Central memory CD8-positive, alpha-beta T cell (primary cell): ENCODE data around the gene COL23A1.

Experiments used
- ATAC-seq: fragments of 150-1000 bp; cut with Tn5 transposase; replicated peaks from 2 replicates; pipeline ENCODE4 v1.10.0; 2022; ENCODE audit warnings: mild to moderate bottlenecking, moderate FRiP score, moderate number of reproducible peaks; ENCODE audit not compliant: poor library complexity, severe bottlenecking; ENCODE audit errors: extremely low read depth
- DNase-seq, 2 donors: peaks; one replicate each; pipeline ENCODE4 v3.0.0; 2021; ENCODE audit warnings: low spot score in 2 of 2
- H3K27ac Mint-ChIP-seq: one replicate; pipeline ENCODE4 v1.8.0; 2022; ENCODE audit warnings: low read depth, mild to moderate bottlenecking, moderate library complexity, mixed read lengths
- H3K27me3 Mint-ChIP-seq: one replicate; pipeline ENCODE4 v1.8.0; 2022; ENCODE audit warnings: mixed read lengths
- H3K36me3 Mint-ChIP-seq: one replicate; pipeline ENCODE4 v1.8.0; 2022; ENCODE audit warnings: mild to moderate bottlenecking, moderate library complexity, mixed read lengths; ENCODE audit not compliant: insufficient read depth
- H3K4me1 Mint-ChIP-seq: one replicate; pipeline ENCODE4 v1.8.0; 2022; ENCODE audit warnings: mixed read lengths
- H3K4me3 Mint-ChIP-seq: one replicate; pipeline ENCODE4 v1.8.0; 2022; ENCODE audit warnings: mild to moderate bottlenecking, moderate library complexity, mixed read lengths
- H3K9me3 Mint-ChIP-seq: one replicate; pipeline ENCODE4 v1.8.0; 2022; ENCODE audit warnings: mixed read lengths

The COL23A1 gene

GRCh38 chr5:178282391-178282790 is 307.8 kb downstream of the COL23A1 start:
- no peak for ATAC-seq
- Mint-ChIP-seq H3K9me3 (peaks cover 13% of the 10 kb centered on the region), H3K27me3 (peaks cover 33% of the 10 kb centered on the region), H3K4me3 (no peak overlapping the region), H3K36me3 (no peaks in the 10 kb centered on the region), H3K4me1 (peaks cover 5% of the 10 kb centered on the region), H3K27ac (no peak overlapping the region)
- DNase-seq, result no peak

DNA sequence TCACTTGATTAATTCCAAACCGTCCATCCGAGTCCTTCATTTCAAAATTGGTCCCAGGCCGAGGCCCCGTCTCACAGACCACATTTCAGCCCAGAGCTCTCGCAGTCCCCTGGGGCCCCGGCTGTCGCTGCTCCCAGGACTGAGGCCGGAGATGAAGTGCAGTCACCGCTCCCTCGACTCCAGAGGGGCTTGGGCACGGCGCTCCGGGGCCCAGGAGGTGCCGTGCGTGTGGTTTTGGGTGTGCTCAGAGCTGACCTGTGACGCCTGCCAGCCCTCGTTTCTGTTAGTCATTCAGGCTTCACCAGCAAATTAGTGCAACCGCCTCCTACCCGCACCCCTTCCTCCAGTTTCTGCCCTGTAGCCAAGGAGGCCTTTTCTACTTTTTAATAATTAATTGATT is 308.9 kb downstream of the COL23A1 start:
- H3K9me3 Mint-ChIP-seq, result peaks cover 13% of the 10 kb centered on the region
- H3K36me3 Mint-ChIP-seq, result no peaks in the 10 kb centered on the region
- ATAC-seq (no peak), DNase-seq (no peak)
- H3K4me1 Mint-ChIP-seq, result peaks cover 5% of the 10 kb centered on the region
- H3K27ac Mint-ChIP-seq, result no peak overlapping the region
- peaks cover 32% of the 10 kb centered on the region for H3K27me3 Mint-ChIP-seq
- no peak overlapping the region for H3K4me3 Mint-ChIP-seq

DNA sequence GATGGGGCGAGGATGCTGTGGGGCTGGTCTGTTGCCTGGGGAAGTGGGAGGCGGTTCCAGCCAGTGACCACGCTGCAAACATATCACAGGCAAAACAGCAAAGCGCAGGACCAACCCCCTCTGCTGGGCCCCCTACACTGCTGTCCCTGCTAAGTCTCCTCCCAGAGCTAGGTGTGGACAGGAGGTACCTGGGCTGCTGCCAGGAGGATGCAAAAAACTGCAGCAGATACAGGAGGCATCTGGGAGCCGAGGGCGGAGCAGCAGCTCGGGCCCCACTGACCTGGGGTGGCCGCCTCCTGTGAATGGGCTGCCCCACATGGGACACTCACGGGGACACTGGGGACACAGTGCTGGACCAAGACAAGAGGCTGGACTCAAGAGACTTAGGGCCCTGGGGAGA is 309.6 kb downstream of the COL23A1 start:
- no peak overlapping the region for H3K4me3 Mint-ChIP-seq
- DNase-seq (no peak), ATAC-seq (no peak)
- no peak overlapping the region for H3K27ac Mint-ChIP-seq
- H3K36me3 Mint-ChIP-seq, result no peaks in the 10 kb centered on the region
- H3K4me1 Mint-ChIP-seq, result peaks cover 5% of the 10 kb centered on the region
- H3K9me3 Mint-ChIP-seq, result peaks cover 13% of the 10 kb centered on the region
- peaks cover 38% of the 10 kb centered on the region for H3K27me3 Mint-ChIP-seq

- Mint-ChIP-seq H3K4me1 (peaks cover 5% of the 10 kb centered on the region), H3K9me3 (peaks cover 13% of the 10 kb centered on the region), H3K27ac (no peak overlapping the region), H3K27me3 (peaks cover 41% of the 10 kb centered on the region), H3K36me3 (no peaks in the 10 kb centered on the region), H3K4me3 (no peak overlapping the region)
- peak in 1 of 2 donors; percentile 44 for DNase-seq
- no peak for ATAC-seq
Measured at GRCh38 chr5:178279723-178280438, 310.3 kb downstream of the COL23A1 start.

DNA sequence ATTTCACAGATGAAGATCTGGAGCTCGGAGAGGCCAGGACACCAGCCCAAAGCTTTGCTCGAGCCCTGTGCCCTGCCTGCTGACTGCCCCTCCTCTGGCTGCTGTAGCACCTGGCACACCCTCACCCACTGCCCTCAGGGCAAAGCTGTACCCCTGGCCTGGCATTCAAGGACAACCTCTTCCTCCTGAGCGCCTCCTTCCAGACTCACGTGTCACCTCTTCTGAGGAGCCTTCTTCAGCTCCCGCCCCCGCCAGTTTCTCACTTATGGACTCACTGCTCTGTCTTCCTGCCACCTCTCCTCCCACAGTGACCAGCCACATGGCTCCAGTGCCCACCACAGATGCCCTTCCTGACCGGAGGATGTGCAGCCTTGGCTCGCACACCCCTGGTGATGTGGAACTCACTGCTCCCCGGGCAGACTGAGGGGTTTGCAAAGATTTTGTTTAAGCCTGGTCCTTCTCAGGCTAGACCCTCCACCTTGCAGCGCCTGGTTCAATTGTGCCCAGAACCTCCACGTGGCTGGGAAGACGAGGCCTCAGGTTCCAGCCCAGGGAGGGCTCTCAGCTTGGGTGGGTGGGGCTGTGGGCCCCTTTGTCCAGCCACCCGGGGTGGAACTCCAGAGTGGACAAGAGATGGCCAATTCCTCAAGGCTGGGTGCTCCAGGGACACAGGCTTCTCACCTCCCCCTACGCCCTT is 311.0 kb downstream of the COL23A1 start:
- no peak overlapping the region for H3K27ac Mint-ChIP-seq
- no peak overlapping the region for H3K4me3 Mint-ChIP-seq
- peaks cover 41% of the 10 kb centered on the region for H3K27me3 Mint-ChIP-seq
- H3K4me1 Mint-ChIP-seq, result peaks cover 5% of the 10 kb centered on the region
- DNase-seq, result no peak
- H3K9me3 Mint-ChIP-seq, result peaks cover 12% of the 10 kb centered on the region
- peaks cover under 1% of the 10 kb centered on the region for H3K36me3 Mint-ChIP-seq
- no peak for ATAC-seq

DNA sequence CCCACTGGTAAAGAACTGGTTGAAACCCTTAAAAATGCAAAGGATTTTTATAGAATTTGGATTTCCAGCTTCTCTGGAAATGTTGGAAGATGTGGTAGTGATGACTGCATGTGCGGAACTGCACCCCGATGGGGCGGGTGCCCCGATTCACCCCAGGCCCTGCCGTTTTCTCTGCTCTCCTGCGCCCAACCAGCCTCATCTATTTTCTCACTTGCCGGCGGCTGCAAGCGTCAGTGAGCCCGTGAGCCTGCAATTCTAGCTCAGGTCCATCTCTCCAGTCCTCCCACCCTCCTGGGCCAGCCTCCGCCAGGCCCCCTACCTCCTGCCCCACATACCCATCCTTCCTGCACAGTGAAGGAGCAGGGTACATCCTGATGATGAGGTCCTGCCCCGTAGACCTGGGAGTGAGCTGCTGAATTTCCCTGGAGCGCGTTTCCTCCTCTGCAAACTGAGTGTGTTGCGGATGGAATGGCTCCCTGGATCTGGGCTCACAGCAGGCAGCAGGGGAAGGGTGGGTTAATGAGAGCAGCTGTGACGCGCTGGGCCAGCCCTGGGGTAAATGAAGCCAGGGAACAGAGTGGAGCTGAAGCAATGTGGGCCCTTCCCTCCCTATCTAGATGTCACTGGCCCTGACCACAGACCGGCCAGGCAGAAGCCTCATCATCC is 311.7 kb downstream of the COL23A1 start:
- DNase-seq (no peak), ATAC-seq (no peak)
- no peak overlapping the region for H3K27ac Mint-ChIP-seq
- peaks cover 5% of the 10 kb centered on the region for H3K4me1 Mint-ChIP-seq
- H3K36me3 Mint-ChIP-seq, result peaks cover 3% of the 10 kb centered on the region
- peaks cover 41% of the 10 kb centered on the region for H3K27me3 Mint-ChIP-seq
- peaks cover 5% of the 10 kb centered on the region for H3K9me3 Mint-ChIP-seq
- no peak overlapping the region for H3K4me3 Mint-ChIP-seq

GRCh38 chr5:178277866-178278265 is 312.3 kb downstream of the COL23A1 start:
- DNase-seq, result no peak
- Mint-ChIP-seq H3K4me1 (peaks cover 5% of the 10 kb centered on the region), H3K4me3 (no peak overlapping the region), H3K36me3 (peaks cover 3% of the 10 kb centered on the region), H3K27me3 (peaks cover 41% of the 10 kb centered on the region), H3K9me3 (no peaks in the 10 kb centered on the region), H3K27ac (no peak overlapping the region)
- ATAC-seq, result no peak

GRCh38 chr5:178277346-178277745 is 312.8 kb downstream of the COL23A1 start:
- DNase-seq (no peak), ATAC-seq (no peak)
- Mint-ChIP-seq H3K4me1 (peaks cover 5% of the 10 kb centered on the region), H3K36me3 (peaks cover 3% of the 10 kb centered on the region), H3K27me3 (peaks cover 41% of the 10 kb centered on the region), H3K4me3 (no peak overlapping the region), H3K27ac (no peak overlapping the region), H3K9me3 (no peaks in the 10 kb centered on the region)

DNA sequence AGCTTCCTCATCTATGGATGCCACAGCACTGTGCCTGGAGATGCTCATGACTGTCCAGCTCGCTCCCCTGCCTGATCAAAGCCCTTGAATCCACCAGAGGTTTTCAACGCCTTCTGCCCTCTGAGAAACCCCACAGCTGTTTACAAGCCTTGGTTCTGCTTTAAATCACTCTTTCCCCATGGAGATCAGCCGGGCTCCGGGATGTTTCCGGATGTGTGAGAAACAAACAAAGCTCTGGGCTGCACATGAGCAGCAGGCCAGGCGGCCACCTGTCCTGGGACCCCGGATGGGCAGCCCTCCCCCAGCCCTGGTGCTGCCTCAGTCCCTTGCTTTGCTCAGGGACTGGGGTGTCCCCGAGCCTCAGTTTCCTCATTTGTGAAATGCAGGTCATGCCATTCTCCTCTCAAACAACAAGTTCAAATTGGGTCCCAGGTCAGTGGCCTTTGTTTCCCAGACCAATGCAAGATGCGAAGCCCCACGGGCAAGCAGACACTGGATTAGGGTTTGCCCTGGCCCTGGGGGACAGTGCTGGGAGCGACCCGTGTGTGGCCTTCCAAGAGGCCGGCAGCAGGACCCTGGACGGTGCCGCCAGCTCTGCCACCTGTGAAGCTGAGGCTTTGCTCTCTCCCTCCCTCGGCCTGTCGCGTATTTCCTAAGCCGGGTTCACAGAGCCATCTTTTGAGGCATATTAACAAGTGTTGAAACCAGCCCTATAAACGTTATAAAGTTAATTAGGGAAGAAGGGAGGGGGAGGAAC is 315.2 kb downstream of the COL23A1 start:
- Mint-ChIP-seq H3K36me3 (peaks cover 3% of the 10 kb centered on the region), H3K9me3 (no peaks in the 10 kb centered on the region), H3K4me1 (peaks cover 4% of the 10 kb centered on the region), H3K27ac (no peak overlapping the region), H3K4me3 (no peak overlapping the region), H3K27me3 (peaks cover 33% of the 10 kb centered on the region)
- no peak for DNase-seq
- ATAC-seq, result no peak

DNA sequence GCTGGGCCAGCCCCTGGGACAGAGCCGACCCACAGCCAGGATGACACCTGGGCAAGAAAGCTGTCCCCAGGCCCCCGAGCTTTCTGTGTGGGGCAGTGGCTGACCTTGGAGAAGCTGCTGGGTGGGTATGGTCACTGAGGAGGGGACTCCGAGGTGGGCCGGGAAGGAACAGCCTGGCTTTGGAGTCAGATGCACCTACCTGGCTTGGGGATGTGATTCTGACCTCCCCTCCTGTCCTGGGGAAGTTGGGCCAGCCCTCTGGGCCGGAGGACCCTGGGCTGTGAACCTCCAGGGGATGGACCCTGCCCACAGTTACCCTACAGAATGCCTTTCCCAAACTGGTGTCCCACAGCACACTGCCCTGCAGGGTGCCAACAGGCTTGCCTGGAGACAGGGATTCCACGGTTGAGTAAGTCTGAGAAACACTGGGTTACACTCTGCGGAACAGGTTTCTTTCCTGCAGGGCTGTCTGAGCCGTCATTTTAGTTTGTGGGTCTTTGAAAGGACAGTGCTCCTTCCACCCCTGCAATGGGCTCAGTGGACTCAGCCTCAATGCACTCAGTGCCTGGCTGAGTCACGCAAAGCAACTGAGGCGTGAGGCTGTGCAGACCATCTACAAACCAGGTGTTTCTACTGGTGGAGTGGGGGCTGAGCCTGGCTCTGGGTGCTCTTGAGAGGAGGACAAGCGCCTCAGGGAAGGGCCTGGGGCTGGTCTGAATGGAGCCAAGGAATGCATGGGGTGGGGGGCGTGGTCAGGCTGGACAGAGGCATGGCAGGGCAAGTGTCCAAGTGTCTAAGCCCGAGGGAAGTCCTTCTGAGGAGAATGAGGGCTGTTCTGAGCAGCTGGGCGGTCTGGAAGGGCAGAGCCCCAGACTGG is 316.3 kb downstream of the COL23A1 start:
- Mint-ChIP-seq H3K27ac (no peak overlapping the region), H3K4me3 (no peak overlapping the region), H3K4me1 (no peaks in the 10 kb centered on the region), H3K36me3 (peaks cover 3% of the 10 kb centered on the region), H3K27me3 (peaks cover 22% of the 10 kb centered on the region), H3K9me3 (no peaks in the 10 kb centered on the region)
- no peak for ATAC-seq
- no peak for DNase-seq

- Mint-ChIP-seq H3K36me3 (peaks cover 3% of the 10 kb centered on the region), H3K27ac (no peak overlapping the region), H3K4me1 (no peaks in the 10 kb centered on the region), H3K27me3 (peaks cover 17% of the 10 kb centered on the region), H3K4me3 (no peak overlapping the region), H3K9me3 (no peaks in the 10 kb centered on the region)
- DNase-seq (no peak), ATAC-seq (no peak)
Measured at GRCh38 chr5:178273041-178273440, 317.2 kb downstream of the COL23A1 start.

GRCh38 chr5:178272591-178272990 is 317.6 kb downstream of the COL23A1 start:
- ATAC-seq (no peak), DNase-seq (no peak)
- Mint-ChIP-seq H3K27ac (no peak overlapping the region), H3K27me3 (peaks cover 12% of the 10 kb centered on the region), H3K36me3 (peaks cover 3% of the 10 kb centered on the region), H3K4me1 (no peaks in the 10 kb centered on the region), H3K9me3 (no peaks in the 10 kb centered on the region), H3K4me3 (no peak overlapping the region)
